ENCODE results near the gene NUTM2B. TPM values are rescaled to one million over a fixed set of nuclear protein-coding genes. Genes with fewer than 3 reads are reported as not detected.
"Not testable (repeated sequence)": the region's sequence is repeated elsewhere in the genome, so short reads cannot be mapped to it uniquely, and the experiment has no call there.

Gene NUTM2B
- total and polyA plus RNA-seq, 10 of the 15 experiments (the other 5 are each of a cell fraction or from before 2014, with no cell fraction given) = 0.06 to 0.28 (median 0.13) TPM; not detected in 6

DNA sequence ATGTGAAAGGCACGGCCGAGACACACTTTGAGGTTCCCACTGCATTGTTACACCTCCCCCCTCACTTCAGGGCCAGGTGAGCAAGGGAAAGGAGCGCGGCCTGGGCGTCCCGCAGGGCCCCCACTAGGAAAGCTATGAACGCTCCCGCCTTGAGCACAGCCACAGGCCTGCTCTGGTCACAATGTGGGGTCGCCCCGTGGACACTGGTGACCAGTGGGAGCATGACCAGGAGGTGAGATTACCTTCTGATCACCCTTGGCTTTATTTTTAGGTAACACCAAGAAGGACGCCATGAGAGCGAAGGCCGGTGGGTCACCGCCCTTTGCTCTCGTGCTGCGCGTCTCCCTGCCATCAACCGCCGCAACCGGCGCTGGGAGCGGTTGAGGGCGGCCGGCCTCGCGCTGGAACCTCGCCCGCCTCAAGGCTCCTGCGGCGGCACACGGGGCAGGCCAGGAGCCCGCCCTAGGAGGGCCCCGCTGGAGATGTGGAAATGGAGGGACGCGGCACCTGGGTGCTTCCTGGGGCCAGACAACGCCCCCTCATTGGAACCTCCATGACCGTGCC, 2.6 kb upstream of the NUTM2B start:
- RAD21 ChIA-PET (ENCODE audit: unreplicated experiment); H3K9ac ChIP-seq (ENCODE audit: control insufficient read depth, insufficient read depth, low read length); H2AFZ ChIP-seq (ENCODE audit: control insufficient read depth, low read depth, low read length); H3K27ac ChIP-seq (ENCODE audit: control insufficient read depth, insufficient read depth); H3K9me3 ChIP-seq (replicated peaks; ENCODE audit: control insufficient read depth, insufficient read depth, low read length); ATAC-seq; CTCF ChIA-PET; H3K27me3 ChIP-seq (replicated peaks in 1 of 2; ENCODE audit: control insufficient read depth in 2 of 2, insufficient read depth in 2 of 2, low read length in 1 of 2); H3K79me2 ChIP-seq (ENCODE audit: control insufficient read depth, insufficient read depth, low read length); H3K4me1 ChIP-seq (ENCODE audit: control insufficient read depth, insufficient read depth, low read length); H3K4me3 ChIP-seq; H3K36me3 ChIP-seq (ENCODE audit: control insufficient read depth in 2 of 2, insufficient read depth in 2 of 2, low read length in 1 of 2); POLR2A ChIA-PET; FAIRE-seq; H3K4me2 ChIP-seq (ENCODE audit: control insufficient read depth, insufficient read depth); DNase-seq (ENCODE audit: low read depth, low spot score); BruUV-seq (replicated peaks); SMC1A ChIA-PET (ENCODE audit: uncharacterized antibody, unreplicated experiment); H4K20me1 ChIP-seq (ENCODE audit: control insufficient read depth, insufficient read depth); in situ Hi-C loops (cut with MboI); intact Hi-C loops (cut with micrococcal nuclease; ENCODE audit: unreplicated experiment): not testable (repeated sequence)
- WGBS (ENCODE audit: insufficient coverage, insufficient replicate concordance, low lambda C conversion rate, missing lambda C conversion rate) = 97% methylated on average over 24 of the region's 37 CpGs

DNA sequence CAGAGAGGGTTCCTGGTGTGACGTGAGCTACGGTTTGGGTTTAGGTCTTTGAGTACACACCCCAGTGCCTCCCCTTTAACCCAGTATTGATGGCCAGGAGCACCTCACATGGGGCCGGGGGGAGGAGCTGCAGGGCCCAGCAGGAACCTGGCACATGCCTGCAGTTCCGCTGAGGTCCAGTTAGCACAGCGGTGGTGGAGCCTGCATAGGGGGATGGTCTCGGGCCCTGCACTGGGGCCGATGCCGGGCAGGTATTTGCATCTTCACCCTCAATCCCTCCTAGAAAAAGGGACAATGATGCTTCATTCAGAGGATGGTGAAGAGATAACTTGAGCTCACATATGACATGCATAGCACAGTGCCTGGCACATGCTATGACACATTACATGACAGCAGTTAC, 4.0 kb downstream of the NUTM2B start:
- H3K9ac ChIP-seq (ENCODE audit: control insufficient read depth, insufficient read depth, low read length); H3K4me3 ChIP-seq; H3K79me2 ChIP-seq (ENCODE audit: control insufficient read depth, insufficient read depth, low read length); RAD21 ChIA-PET (ENCODE audit: unreplicated experiment); POLR2A ChIA-PET; H3K4me1 ChIP-seq (ENCODE audit: control insufficient read depth, insufficient read depth, low read length); H3K4me2 ChIP-seq (ENCODE audit: control insufficient read depth, insufficient read depth); H4K20me1 ChIP-seq (ENCODE audit: control insufficient read depth, insufficient read depth); in situ Hi-C loops (cut with MboI); H3K36me3 ChIP-seq (ENCODE audit: control insufficient read depth in 2 of 2, insufficient read depth in 2 of 2, low read length in 1 of 2); intact Hi-C loops (cut with micrococcal nuclease; ENCODE audit: unreplicated experiment); DNase-seq (ENCODE audit: low read depth, low spot score); ATAC-seq; CTCF ChIA-PET; H3K9me3 ChIP-seq (replicated peaks; ENCODE audit: control insufficient read depth, insufficient read depth, low read length); BruUV-seq (replicated peaks); SMC1A ChIA-PET (ENCODE audit: uncharacterized antibody, unreplicated experiment); H2AFZ ChIP-seq (ENCODE audit: control insufficient read depth, low read depth, low read length); H3K27me3 ChIP-seq (replicated peaks in 1 of 2; ENCODE audit: control insufficient read depth in 2 of 2, insufficient read depth in 2 of 2, low read length in 1 of 2); FAIRE-seq; H3K27ac ChIP-seq (ENCODE audit: control insufficient read depth, insufficient read depth): not testable (repeated sequence)
- WGBS (ENCODE audit: insufficient coverage, insufficient replicate concordance, low lambda C conversion rate, missing lambda C conversion rate) = no CpG with 5 or more reads among the region's 8 CpGs

- H4K20me1 ChIP-seq (ENCODE audit: control insufficient read depth, insufficient read depth); in situ Hi-C loops (cut with MboI): not testable (repeated sequence)
- WGBS (ENCODE audit: insufficient coverage, insufficient replicate concordance, low lambda C conversion rate, missing lambda C conversion rate) = no CpG with 5 or more reads among the region's 3 CpGs
Observed at GRCh38 chr10:79714976-79715375, 11.9 kb downstream of the NUTM2B start.

GRCh38 chr10:79716917-79717579, 14.0 kb downstream of the NUTM2B start:
- BruUV-seq (replicated peaks); H4K20me1 ChIP-seq (ENCODE audit: control insufficient read depth, insufficient read depth); FAIRE-seq; H3K79me2 ChIP-seq (ENCODE audit: control insufficient read depth, insufficient read depth, low read length); SMC1A ChIA-PET (ENCODE audit: uncharacterized antibody, unreplicated experiment); H3K27ac ChIP-seq (ENCODE audit: control insufficient read depth, insufficient read depth); ATAC-seq; H3K36me3 ChIP-seq (ENCODE audit: control insufficient read depth in 2 of 2, insufficient read depth in 2 of 2, low read length in 1 of 2); in situ Hi-C loops (cut with MboI); intact Hi-C loops (cut with micrococcal nuclease; ENCODE audit: unreplicated experiment); RAD21 ChIA-PET (ENCODE audit: unreplicated experiment); POLR2A ChIA-PET; H3K4me1 ChIP-seq (ENCODE audit: control insufficient read depth, insufficient read depth, low read length); H2AFZ ChIP-seq (ENCODE audit: control insufficient read depth, low read depth, low read length); H3K4me3 ChIP-seq; CTCF ChIA-PET; H3K9me3 ChIP-seq (replicated peaks; ENCODE audit: control insufficient read depth, insufficient read depth, low read length); H3K27me3 ChIP-seq (replicated peaks in 1 of 2; ENCODE audit: control insufficient read depth in 2 of 2, insufficient read depth in 2 of 2, low read length in 1 of 2); H3K4me2 ChIP-seq (ENCODE audit: control insufficient read depth, insufficient read depth); H3K9ac ChIP-seq (ENCODE audit: control insufficient read depth, insufficient read depth, low read length); DNase-seq (ENCODE audit: low read depth, low spot score): not testable (repeated sequence)
- WGBS (ENCODE audit: insufficient coverage, insufficient replicate concordance, low lambda C conversion rate, missing lambda C conversion rate) = 100% methylated on average over 2 of the region's 4 CpGs

More at GRCh38 chr10:79714976-79715375, 11.9 kb downstream of the NUTM2B start:
- H3K27me3 ChIP-seq (replicated peaks in 1 of 2; ENCODE audit: control insufficient read depth in 2 of 2, insufficient read depth in 2 of 2, low read length in 1 of 2); RAD21 ChIA-PET (ENCODE audit: unreplicated experiment); H3K4me1 ChIP-seq (ENCODE audit: control insufficient read depth, insufficient read depth, low read length); DNase-seq (ENCODE audit: low read depth, low spot score); H3K36me3 ChIP-seq (ENCODE audit: control insufficient read depth in 2 of 2, insufficient read depth in 2 of 2, low read length in 1 of 2); H2AFZ ChIP-seq (ENCODE audit: control insufficient read depth, low read depth, low read length); H3K9me3 ChIP-seq (replicated peaks; ENCODE audit: control insufficient read depth, insufficient read depth, low read length); CTCF ChIA-PET; H3K9ac ChIP-seq (ENCODE audit: control insufficient read depth, insufficient read depth, low read length); ATAC-seq; H3K27ac ChIP-seq (ENCODE audit: control insufficient read depth, insufficient read depth); H3K79me2 ChIP-seq (ENCODE audit: control insufficient read depth, insufficient read depth, low read length); BruUV-seq (replicated peaks); POLR2A ChIA-PET; SMC1A ChIA-PET (ENCODE audit: uncharacterized antibody, unreplicated experiment); H3K4me2 ChIP-seq (ENCODE audit: control insufficient read depth, insufficient read depth); H3K4me3 ChIP-seq; intact Hi-C loops (cut with micrococcal nuclease; ENCODE audit: unreplicated experiment); FAIRE-seq: not testable (repeated sequence)

Data from GM12878 (cell line).